AG04449 (cell line): Measurements from ENCODE around the gene TNKS1BP1.

Experiments
- CTCF ChIA-PET: fragments of 350-600 bp; formaldehyde crosslinking; extraction: SDS; loops from one replicate; lab custom pipeline; 2021; ENCODE audit warnings: antibody characterized with exemption; lab: Yijun Ruan, JAX
- POLR2A ChIA-PET: fragments of 400-600, 350-600 bp; formaldehyde crosslinking; extraction: SDS; loops from one replicate; lab custom pipeline; 2020; ENCODE audit warnings: antibody characterized with exemption, inconsistent platforms; lab: Yijun Ruan, JAX
- DNase-seq: peaks from one replicate; pipeline ENCODE4 v3.0.0-alpha.2; 2010; ENCODE audit warnings: low read depth, low spot score
- H3K4me3 ChIP-seq: 2 replicates; pipeline ENCODE4 v1.5.1; 2011; ENCODE audit warnings: low read depth, mild to moderate bottlenecking, control low read depth, low read length
- CTCF ChIP-seq: IDR thresholded peaks from one replicate; pipeline ENCODE4 v1.5.1; 2011; ENCODE audit warnings: mild to moderate bottlenecking, moderate library complexity, low read length, control low read depth, inconsistent platforms; ENCODE audit not compliant: insufficient read depth; ENCODE audit errors: missing control alignments

TNKS1BP1 gene

GRCh38 chr11:57255618-57256017, 69.1 kb downstream of the TNKS1BP1 start:
- DNase-seq = no peak
- H3K4me3 ChIP-seq = no peak overlapping the region
- TF ChIP-seq CTCF = no peak
- POLR2A ChIA-PET = no interaction called here
- CTCF ChIA-PET = interaction anchor here (1.5 to 12.2 kb wide), 5 partner anchors 18 to 414 kb away, joined by 4 to 496 read pairs (median 6); no protein-coding TSS in a partner anchor

DNA sequence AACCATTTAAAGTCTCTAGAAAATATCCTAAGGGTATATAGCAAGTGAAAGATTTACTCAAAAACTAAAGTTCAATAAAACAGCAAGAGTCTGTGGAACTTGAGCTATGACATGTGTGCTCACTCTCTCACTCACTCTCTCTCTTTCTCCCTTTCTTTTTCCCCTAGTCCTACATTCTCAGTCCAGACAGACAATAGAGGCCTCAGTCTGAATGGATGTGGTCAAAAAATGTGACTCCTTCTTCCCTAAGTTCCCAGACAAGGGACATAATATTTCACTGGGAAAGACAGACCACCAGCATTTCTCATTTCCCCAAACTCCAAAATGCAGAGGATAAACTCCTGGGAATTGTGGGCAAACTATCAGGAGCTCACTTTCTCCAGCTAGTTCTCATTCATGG, 70.1 kb downstream of the TNKS1BP1 start:
- DNase-seq = no peak
- POLR2A ChIA-PET = no interaction called here
- no peak overlapping the region for H3K4me3 ChIP-seq
- CTCF ChIA-PET = interaction anchor here (1.5 to 12.2 kb wide), 7 partner anchors 17 to 413 kb away, joined by 4 to 496 read pairs (median 85); partner anchors contain the start of gene APLNR
- no peak for TF ChIP-seq CTCF

- H3K4me3 ChIP-seq = no peak overlapping the region
- DNase-seq = no peak
- ChIA-PET POLR2A (no interaction called here), CTCF (interaction anchor here (1.0 to 12.2 kb wide), 13 partner anchors 13 to 410 kb away, joined by 3 to 496 read pairs (median 29); partner anchors contain the start of gene APLNR)
- TF ChIP-seq CTCF = no peak
These were observed 73.2 kb downstream of the TNKS1BP1 start for GRCh38 chr11:57251491-57252104.

- TF ChIP-seq CTCF = no peak
- POLR2A ChIA-PET = interaction anchor here (1.1 kb wide), 1 partner anchor 61 kb away, joined by 5 read pairs; no protein-coding TSS in a partner anchor
- CTCF ChIA-PET = interaction anchor here (0.9 to 12.2 kb wide), 27 partner anchors 10 to 410 kb away, joined by 3 to 496 read pairs (median 16); partner anchors contain the start of genes APLNR and LRRC55
- no peak overlapping the region for H3K4me3 ChIP-seq
- DNase-seq = no peak
These were observed 73.7 kb downstream of the TNKS1BP1 start for GRCh38 chr11:57251037-57251436.
